NCI-H524 treated with DMSO at 0.1 percent for 48 hours (cell line): Measurements from ENCODE around the gene WDR35.

Experiments used
- DNase-seq: peaks from one replicate; lab custom pipeline; 2025; lab: John Stamatoyannopoulos, UW

Gene WDR35

GRCh38 chr2:20011276-20012031 lies 21.5 kb upstream of the WDR35 start:
- no peak for DNase-seq

- DNase-seq: no peak
These were observed 18.8 kb upstream of the WDR35 start for GRCh38 chr2:20008703-20009102.

- DNase-seq: no peak
These were observed 16.1 kb upstream of the WDR35 start for GRCh38 chr2:20005891-20006470.

- no peak for DNase-seq
These were observed 15.2 kb upstream of the WDR35 start for GRCh38 chr2:20005067-20005627.

GRCh38 chr2:20001361-20001863 lies 11.5 kb upstream of the WDR35 start:
- no peak for DNase-seq

GRCh38 chr2:19993731-19994130 lies 3.8 kb upstream of the WDR35 start:
- peak; percentile 66 for DNase-seq

- DNase-seq: no peak
These were observed 2.0 kb upstream of the WDR35 start for GRCh38 chr2:19991895-19992294.

GRCh38 chr2:19990416-19990728 lies 467 bp upstream of the WDR35 start:
- DNase-seq: no peak

- DNase-seq: no peak
These were observed 601 bp downstream of the WDR35 start for GRCh38 chr2:19989342-19989666.

GRCh38 chr2:19988600-19988999 lies 1.3 kb downstream of the WDR35 start:
- no peak for DNase-seq

GRCh38 chr2:19987936-19988335 lies 2.0 kb downstream of the WDR35 start:
- no peak for DNase-seq

- DNase-seq: no peak
These were observed 7.6 kb downstream of the WDR35 start for GRCh38 chr2:19982268-19982667.

GRCh38 chr2:19979932-19980331 lies 10.0 kb downstream of the WDR35 start:
- DNase-seq: no peak

- no peak for DNase-seq
These were observed 16.4 kb downstream of the WDR35 start for GRCh38 chr2:19973466-19973865.

GRCh38 chr2:19971691-19972090 lies 18.2 kb downstream of the WDR35 start:
- no peak for DNase-seq

GRCh38 chr2:19963386-19963785 lies 26.5 kb downstream of the WDR35 start:
- DNase-seq: no peak

- peak; percentile 32 for DNase-seq
These were observed 34.1 kb downstream of the WDR35 start for GRCh38 chr2:19955544-19956422.

- no peak for DNase-seq
These were observed 40.8 kb downstream of the WDR35 start for GRCh38 chr2:19949071-19949470.

GRCh38 chr2:19947184-19947940 lies 42.5 kb downstream of the WDR35 start:
- DNase-seq: no peak

- no peak for DNase-seq
These were observed 45.6 kb downstream of the WDR35 start for GRCh38 chr2:19944205-19944845.

- no peak for DNase-seq
These were observed 46.7 kb downstream of the WDR35 start for GRCh38 chr2:19943189-19943588.
